CD8-positive, alpha-beta memory T cell (primary cell): ENCODE measurements around the gene GTF2F2. TPM values are rescaled to one million over a fixed set of nuclear protein-coding genes. Genes with fewer than 3 reads are reported as not detected.

Source experiments
- CTCF ChIA-PET: fragments of 350-600 bp; sonication (Branson Sonifier 250); formaldehyde crosslinking; loops from one replicate; lab custom pipeline; 2021; ENCODE audit warnings: antibody characterized with exemption; lab: Charles Lee
- POLR2A ChIA-PET: fragments of 350-600 bp; sonication (Branson Sonifier 250); formaldehyde crosslinking; loops from one replicate; lab custom pipeline; 2021; ENCODE audit warnings: antibody characterized with exemption; lab: Charles Lee
- DNase-seq, 5 donors: peaks; one replicate each; pipeline versions ENCODE4 v3.0.0 to v3.0.0-alpha.2; 2020 to 2022; ENCODE audit warnings: mixed read lengths in 1 of 5
- H3K27ac ChIP-seq: one replicate; pipeline ENCODE4 v1.7.0; 2013; ENCODE audit warnings: low read depth, mild to moderate bottlenecking, low read length, moderate library complexity
- H3K27me3 ChIP-seq: 2 replicates; pipeline ENCODE4 v1.7.0; 2013; ENCODE audit warnings: low read length, mild to moderate bottlenecking; ENCODE audit not compliant: insufficient read depth, poor library complexity, severe bottlenecking
- H3K36me3 ChIP-seq: 2 replicates; pipeline ENCODE4 v1.7.0; 2013; ENCODE audit warnings: mild to moderate bottlenecking, low read length, moderate library complexity; ENCODE audit not compliant: insufficient read depth
- H3K4me1 ChIP-seq: 2 replicates; pipeline ENCODE4 v1.7.0; 2013; ENCODE audit warnings: mild to moderate bottlenecking, low read length, moderate library complexity; ENCODE audit not compliant: insufficient read depth
- H3K4me3 ChIP-seq: 2 replicates; pipeline ENCODE4 v1.7.0; 2013; ENCODE audit warnings: mild to moderate bottlenecking, low read length
- H3K9me3 ChIP-seq: 2 replicates; pipeline ENCODE4 v1.7.0; 2013; ENCODE audit warnings: mild to moderate bottlenecking, low read length
- H3K27ac Mint-ChIP-seq, 8 donors: one replicate each; pipeline ENCODE4 v1.8.0; 2020 to 2021; ENCODE audit warnings: mixed read lengths in 8 of 8, mild to moderate bottlenecking in 6 of 8, inconsistent platforms in 3 of 8, moderate library complexity in 3 of 8
- H3K27me3 Mint-ChIP-seq, 2 donors: one replicate each; pipeline ENCODE4 v1.8.0; 2020 to 2021; ENCODE audit warnings: mixed read lengths in 2 of 2, mild to moderate bottlenecking in 1 of 2, moderate library complexity in 1 of 2
- H3K36me3 Mint-ChIP-seq, 3 donors: one replicate each; pipeline ENCODE4 v1.8.0; 2020 to 2021; ENCODE audit warnings: mixed read lengths in 3 of 3, inconsistent platforms in 1 of 3, mild to moderate bottlenecking in 1 of 3
- H3K4me1 Mint-ChIP-seq, 3 donors: one replicate each; pipeline ENCODE4 v1.8.0; 2020 to 2021; ENCODE audit warnings: mixed read lengths in 3 of 3, inconsistent platforms in 1 of 3, mild to moderate bottlenecking in 1 of 3
- H3K4me3 Mint-ChIP-seq, 7 donors: one replicate each; pipeline ENCODE4 v1.8.0; 2020 to 2021; ENCODE audit warnings: mixed read lengths in 7 of 7, mild to moderate bottlenecking in 6 of 7, moderate library complexity in 4 of 7, inconsistent platforms in 2 of 7
- H3K9me3 Mint-ChIP-seq, 5 donors: one replicate each; pipeline ENCODE4 v1.8.0; 2020 to 2022; ENCODE audit warnings: mixed read lengths in 5 of 5, mild to moderate bottlenecking in 3 of 5, moderate library complexity in 2 of 5, inconsistent platforms in 1 of 5
- polyA plus RNA-seq: library from polyadenylated mRNA; unstranded; fragments of 300-500 nt; fragmentation: Illumina TruSeq; gene quantifications from one replicate; pipeline ENCODE4 v1.2.3, GENCODE V29; 2021
- total RNA-seq, 2 experiments: library from RNA; stranded (reverse); gene quantifications; one replicate each; pipeline ENCODE4 v1.2.3, GENCODE V29; 2021

GTF2F2 gene
- total and polyA plus RNA-seq, 3 experiments from 2014 or later, result 10.4 to 29.3 (median 27.9) TPM

DNA sequence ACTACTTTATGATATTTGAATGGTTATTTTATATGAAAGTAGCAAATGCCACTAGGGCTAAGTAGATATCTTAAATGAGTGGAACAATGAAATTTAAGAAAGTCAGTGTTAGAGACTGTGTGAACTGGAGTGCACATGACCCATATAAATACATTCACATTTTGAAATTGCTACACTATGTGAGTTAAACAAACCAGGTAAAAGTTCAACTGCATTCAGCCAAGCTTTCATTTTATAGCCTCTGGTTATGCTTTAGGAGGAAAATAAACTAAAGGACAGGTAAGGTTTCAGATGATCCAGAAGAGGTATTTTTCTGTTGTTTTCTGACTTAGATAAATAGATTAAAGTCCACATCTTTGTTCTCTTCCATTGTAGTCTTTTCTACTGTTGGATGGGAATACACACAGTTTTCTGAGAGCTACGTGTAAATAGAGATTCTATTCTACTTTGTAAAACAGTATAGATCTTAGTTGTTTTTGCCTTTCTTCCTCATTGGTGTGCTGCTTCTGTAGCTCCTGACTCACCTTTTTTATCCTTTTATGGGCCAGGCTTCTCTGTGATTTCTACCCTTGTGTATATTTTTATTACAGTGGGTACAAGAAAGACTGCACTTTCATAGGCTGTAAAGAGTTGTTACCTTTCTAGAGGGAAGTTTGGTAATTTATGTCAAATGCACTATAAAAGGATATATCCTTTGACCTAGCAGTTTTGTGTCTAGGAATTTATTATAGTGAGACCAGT, 135.1 kb downstream of the GTF2F2 start:
- H3K36me3 ChIP-seq, result no peaks in the 10 kb centered on the region

DNA sequence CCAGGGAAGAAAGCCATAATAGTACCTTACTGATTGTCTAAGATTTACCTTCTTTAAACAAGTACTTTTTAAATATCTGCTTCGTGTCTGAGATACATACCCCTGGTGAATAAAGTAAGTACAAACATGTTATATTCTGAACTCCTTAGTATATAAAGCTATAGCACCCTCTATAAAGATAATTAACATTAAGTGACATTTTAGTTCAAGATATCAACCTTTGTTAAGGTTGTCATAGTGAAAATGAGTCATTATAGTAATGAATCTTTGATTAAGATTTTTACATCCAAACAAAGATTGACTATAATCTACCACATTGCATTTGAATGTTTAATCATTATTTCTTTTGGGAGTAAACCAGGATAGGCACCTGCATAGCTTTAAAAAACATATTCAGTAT, 135.9 kb downstream of the GTF2F2 start:
- Histone ChIP-seq H3K36me3 (no peaks in the 10 kb centered on the region), H3K4me3 (no peak overlapping the region), H3K4me1 (no peaks in the 10 kb centered on the region), H3K9me3 (no peaks in the 10 kb centered on the region), H3K27ac (no peak overlapping the region), H3K27me3 (no peaks in the 10 kb centered on the region)
- Mint-ChIP-seq H3K4me1 (peaks cover 4 to 19% (median 12%) of the 10 kb centered on the region in 3 donors), H3K27me3 (no peaks in the 10 kb centered on the region), H3K36me3 (peaks cover 4 to 32% (median 9%) of the 10 kb centered on the region in 3 donors), H3K27ac (no peak overlapping the region), H3K9me3 (no peaks in the 10 kb centered on the region), H3K4me3 (no peak overlapping the region)
- ChIA-PET CTCF (interaction anchor here (0.9 kb wide), 1 partner anchor 10 kb away, joined by 3 read pairs; no protein-coding TSS in a partner anchor), POLR2A (no interaction called here)
- no peak for DNase-seq

More for the DNA sequence above, 135.1 kb downstream of the GTF2F2 start:
- Mint-ChIP-seq H3K4me1 (peaks cover 4 to 19% (median 12%) of the 10 kb centered on the region in 3 donors), H3K9me3 (no peaks in the 10 kb centered on the region), H3K27me3 (no peaks in the 10 kb centered on the region), H3K36me3 (peaks cover 4 to 35% (median 9%) of the 10 kb centered on the region in 3 donors), H3K4me3 (no peak overlapping the region), H3K27ac (no peak overlapping the region)
- Histone ChIP-seq H3K4me1 (no peaks in the 10 kb centered on the region), H3K4me3 (no peak overlapping the region), H3K27me3 (no peaks in the 10 kb centered on the region), H3K9me3 (no peaks in the 10 kb centered on the region), H3K27ac (no peak overlapping the region)
- ChIA-PET POLR2A (no interaction called here), CTCF (no interaction called here)
- DNase-seq, result no peak

DNA sequence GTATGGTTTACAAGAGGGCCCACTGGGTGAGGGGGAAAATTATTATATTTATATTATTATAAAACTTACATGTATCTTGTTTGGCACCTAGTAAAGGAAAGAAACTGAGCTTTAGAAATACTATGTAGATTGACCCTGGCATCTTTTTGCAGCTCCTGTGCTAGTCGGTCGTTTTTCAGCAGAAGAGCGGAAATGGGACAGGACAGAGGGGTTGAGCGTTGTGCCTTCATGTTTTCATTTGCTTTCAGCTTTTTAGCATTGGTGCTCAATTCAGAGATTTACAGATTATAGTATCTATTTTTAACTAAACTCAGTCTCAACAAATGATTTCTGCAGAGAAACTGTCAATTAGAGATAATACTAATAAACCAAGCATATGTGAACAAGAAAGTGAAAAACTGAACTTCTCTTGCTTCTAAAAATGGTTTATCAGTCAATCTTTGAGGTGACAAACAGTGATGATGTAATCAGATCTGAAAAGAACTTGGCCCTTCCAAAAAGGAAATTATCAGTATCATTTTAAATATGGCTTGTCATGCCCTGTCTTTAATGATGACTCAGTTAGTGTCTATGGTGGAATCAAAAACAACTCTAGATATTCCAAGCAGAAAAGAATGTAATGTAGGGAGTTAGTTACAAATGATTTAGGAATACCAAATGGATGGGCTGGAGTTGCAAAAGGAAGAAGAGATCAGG, 137.5 kb downstream of the GTF2F2 start:
- no peaks in the 10 kb centered on the region for H3K9me3 Mint-ChIP-seq
- H3K4me3 ChIP-seq, result no peak overlapping the region
- ChIA-PET POLR2A (no interaction called here), CTCF (no interaction called here)
- H3K36me3 Mint-ChIP-seq, result peaks cover 4 to 29% (median 9%) of the 10 kb centered on the region in 3 donors
- DNase-seq, result no peak
- H3K4me1 Mint-ChIP-seq, result peaks cover 4 to 19% (median 12%) of the 10 kb centered on the region in 3 donors
- H3K27me3 ChIP-seq, result no peaks in the 10 kb centered on the region
- no peaks in the 10 kb centered on the region for H3K4me1 ChIP-seq
- H3K27me3 Mint-ChIP-seq, result no peaks in the 10 kb centered on the region
- H3K27ac Mint-ChIP-seq, result peak overlapping the region in 3 of 8 donors; percentile 4 to 57 (median 48)
- no peaks in the 10 kb centered on the region for H3K9me3 ChIP-seq
- no peaks in the 10 kb centered on the region for H3K36me3 ChIP-seq
- H3K4me3 Mint-ChIP-seq, result peak overlapping the region in 1 of 7 donors; percentile 13
- H3K27ac ChIP-seq, result no peak overlapping the region

DNA sequence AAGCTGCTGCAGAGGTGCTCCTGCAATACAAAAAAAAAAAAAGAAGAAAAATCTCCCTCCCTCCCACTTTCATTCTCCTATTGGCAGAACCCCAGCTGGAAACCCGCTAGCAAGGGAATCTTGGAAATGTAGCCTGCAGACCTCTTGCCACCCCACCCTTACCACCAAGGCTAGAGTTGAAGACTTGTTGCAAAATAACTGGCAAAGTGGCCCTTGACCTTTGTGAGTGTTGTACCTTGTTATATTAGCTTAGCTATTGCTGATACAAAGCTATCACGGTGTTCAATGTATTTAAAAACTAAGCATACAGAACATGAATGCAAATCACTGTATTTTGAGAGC, 138.0 kb downstream of the GTF2F2 start:
- Mint-ChIP-seq H3K27me3 (no peaks in the 10 kb centered on the region), H3K4me1 (peaks cover 4 to 19% (median 12%) of the 10 kb centered on the region in 3 donors), H3K9me3 (no peaks in the 10 kb centered on the region), H3K36me3 (peaks cover 4 to 25% (median 9%) of the 10 kb centered on the region in 3 donors), H3K27ac (peak overlapping the region in 1 of 8 donors; percentile 4), H3K4me3 (no peak overlapping the region)
- Histone ChIP-seq H3K9me3 (no peaks in the 10 kb centered on the region), H3K27me3 (no peaks in the 10 kb centered on the region), H3K27ac (no peak overlapping the region), H3K4me3 (no peak overlapping the region), H3K4me1 (no peaks in the 10 kb centered on the region), H3K36me3 (no peaks in the 10 kb centered on the region)
- POLR2A ChIA-PET, result no interaction called here
- CTCF ChIA-PET, result no interaction called here
- no peak for DNase-seq

DNA sequence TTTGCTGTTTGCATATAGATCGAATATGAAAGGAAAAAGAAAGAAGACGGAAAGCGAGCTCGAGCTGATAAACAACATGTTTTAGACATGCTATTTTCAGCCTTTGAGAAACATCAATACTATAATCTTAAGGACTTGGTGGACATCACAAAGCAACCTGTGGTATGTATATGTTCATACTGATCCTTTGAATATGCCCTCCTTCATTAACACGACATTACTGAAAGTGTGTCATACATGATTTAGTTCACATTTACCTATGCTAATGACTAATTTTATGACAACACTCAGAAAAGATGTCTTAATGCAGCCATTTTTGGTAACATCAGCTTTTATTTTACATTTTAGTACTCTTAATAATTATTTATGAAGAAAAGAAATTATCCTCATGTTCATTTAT, 146.9 kb downstream of the GTF2F2 start:
- H3K4me3 ChIP-seq, result no peak overlapping the region
- POLR2A ChIA-PET, result no interaction called here
- H3K9me3 ChIP-seq, result no peaks in the 10 kb centered on the region
- H3K36me3 Mint-ChIP-seq, result peaks cover 0 to 30% (median 15%) of the 10 kb centered on the region in 3 donors
- peaks cover 3% of the 10 kb centered on the region for H3K36me3 ChIP-seq
- H3K27me3 Mint-ChIP-seq, result no peaks in the 10 kb centered on the region
- peaks cover 0 to 5% (median 0%) of the 10 kb centered on the region in 3 donors for H3K4me1 Mint-ChIP-seq
- CTCF ChIA-PET, result no interaction called here
- no peak overlapping the region for H3K27ac Mint-ChIP-seq
- H3K27ac ChIP-seq, result no peak overlapping the region
- no peaks in the 10 kb centered on the region for H3K4me1 ChIP-seq
- no peak for DNase-seq
- H3K9me3 Mint-ChIP-seq, result no peaks in the 10 kb centered on the region
- no peaks in the 10 kb centered on the region for H3K27me3 ChIP-seq
- no peak overlapping the region for H3K4me3 Mint-ChIP-seq

DNA sequence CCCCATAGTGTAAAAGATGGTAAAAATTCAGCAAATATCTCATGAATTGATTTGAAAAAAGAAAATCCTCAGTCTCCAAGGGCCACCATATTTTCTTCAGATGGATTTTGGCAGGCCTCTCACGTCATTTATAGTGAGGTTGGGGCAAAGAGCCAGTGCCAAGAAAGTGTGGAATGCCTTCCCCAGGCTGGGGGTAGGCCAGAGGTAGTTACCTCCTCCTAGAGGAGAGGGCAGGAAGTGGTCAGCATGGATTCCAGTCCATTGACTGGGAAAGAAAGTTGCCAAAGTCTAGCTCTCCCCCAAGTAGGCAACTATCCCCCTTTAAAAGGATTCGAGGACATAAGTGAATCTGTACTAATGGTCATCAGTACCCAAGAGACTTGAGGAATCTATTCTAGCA, 148.9 kb downstream of the GTF2F2 start:
- no peak overlapping the region for H3K27ac Mint-ChIP-seq
- no peak overlapping the region for H3K27ac ChIP-seq
- no peaks in the 10 kb centered on the region for H3K4me1 Mint-ChIP-seq
- H3K36me3 ChIP-seq, result peaks cover 3% of the 10 kb centered on the region
- ChIA-PET POLR2A (no interaction called here), CTCF (no interaction called here)
- no peaks in the 10 kb centered on the region for H3K9me3 ChIP-seq
- H3K4me1 ChIP-seq, result no peaks in the 10 kb centered on the region
- H3K9me3 Mint-ChIP-seq, result no peaks in the 10 kb centered on the region
- H3K36me3 Mint-ChIP-seq, result peaks cover 4 to 32% (median 14%) of the 10 kb centered on the region in 3 donors
- H3K27me3 Mint-ChIP-seq, result no peaks in the 10 kb centered on the region
- H3K4me3 ChIP-seq, result no peak overlapping the region
- no peak for DNase-seq
- no peaks in the 10 kb centered on the region for H3K27me3 ChIP-seq
- no peak overlapping the region for H3K4me3 Mint-ChIP-seq

DNA sequence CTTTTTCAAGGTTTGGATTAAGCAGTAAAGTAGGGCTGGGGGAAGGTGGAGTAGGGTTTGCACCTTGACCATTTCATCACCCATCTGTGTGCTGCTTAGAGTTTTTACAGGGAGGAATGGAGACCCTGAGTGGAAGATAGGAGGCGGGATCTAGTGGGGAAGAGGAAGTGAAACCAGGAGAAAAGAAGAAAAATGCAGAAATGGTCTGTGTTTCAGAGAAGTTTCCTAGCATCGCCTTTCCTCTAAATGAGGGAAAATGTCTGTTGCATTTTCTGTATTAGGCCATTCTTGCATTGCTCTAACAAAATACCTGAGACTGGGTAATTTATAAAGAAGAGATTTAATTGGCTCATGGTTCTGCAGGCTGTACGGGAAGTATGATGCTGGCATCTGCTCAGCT, 156.6 kb downstream of the GTF2F2 start:
- CTCF ChIA-PET, result interaction anchor here (0.7 kb wide), 1 partner anchor 32 kb away, joined by 3 read pairs; no protein-coding TSS in a partner anchor

DNA sequence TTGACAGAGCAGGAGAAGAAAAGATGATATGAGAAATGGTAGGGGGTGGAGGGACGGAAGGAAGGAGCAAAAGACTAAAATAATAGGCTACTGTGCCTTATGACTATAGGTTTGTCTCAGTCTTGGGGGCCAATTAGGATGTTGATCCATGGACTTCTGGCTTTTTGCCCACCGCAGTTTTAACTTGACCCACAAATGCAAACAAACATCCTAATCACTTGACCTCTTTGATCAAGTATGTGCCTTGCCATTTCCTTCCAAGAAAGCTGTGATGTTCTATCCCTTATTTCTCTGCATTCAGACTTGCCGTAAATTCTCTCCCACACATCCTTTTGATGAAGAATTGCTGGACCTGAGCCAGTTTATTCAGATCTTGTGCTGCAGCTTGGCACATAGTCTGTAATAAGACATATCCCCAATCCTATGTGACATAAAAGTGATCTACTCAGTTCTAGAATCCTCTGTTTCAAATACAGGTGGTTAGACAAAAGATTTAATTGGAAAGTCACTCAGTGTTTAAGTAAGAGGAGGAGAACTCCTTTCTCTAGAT, 157.9 kb downstream of the GTF2F2 start:
- H3K9me3 ChIP-seq, result no peaks in the 10 kb centered on the region
- H3K4me3 ChIP-seq, result no peak overlapping the region
- H3K27me3 Mint-ChIP-seq, result no peaks in the 10 kb centered on the region
- no peaks in the 10 kb centered on the region for H3K36me3 ChIP-seq
- H3K27ac Mint-ChIP-seq, result peak overlapping the region in 1 of 8 donors; percentile 54
- no peaks in the 10 kb centered on the region for H3K4me1 Mint-ChIP-seq
- H3K9me3 Mint-ChIP-seq, result no peaks in the 10 kb centered on the region
- H3K4me3 Mint-ChIP-seq, result no peak overlapping the region
- DNase-seq, result no peak
- peaks cover 13 to 37% (median 24%) of the 10 kb centered on the region in 3 donors for H3K36me3 Mint-ChIP-seq
- no peaks in the 10 kb centered on the region for H3K27me3 ChIP-seq
- ChIA-PET POLR2A (no interaction called here), CTCF (no interaction called here)
- no peak overlapping the region for H3K27ac ChIP-seq
- no peaks in the 10 kb centered on the region for H3K4me1 ChIP-seq

More for the DNA sequence above, 156.6 kb downstream of the GTF2F2 start:
- no peak overlapping the region for H3K27ac ChIP-seq
- H3K27me3 ChIP-seq, result no peaks in the 10 kb centered on the region
- H3K27me3 Mint-ChIP-seq, result no peaks in the 10 kb centered on the region
- H3K36me3 ChIP-seq, result no peaks in the 10 kb centered on the region
- H3K9me3 Mint-ChIP-seq, result no peaks in the 10 kb centered on the region
- H3K27ac Mint-ChIP-seq, result peak overlapping the region in 2 of 8 donors; percentile 13 to 70
- no peaks in the 10 kb centered on the region for H3K4me1 Mint-ChIP-seq
- H3K36me3 Mint-ChIP-seq, result peaks cover 13 to 33% (median 18%) of the 10 kb centered on the region in 3 donors
- H3K4me1 ChIP-seq, result no peaks in the 10 kb centered on the region
- no peak for DNase-seq
- POLR2A ChIA-PET, result no interaction called here
- no peaks in the 10 kb centered on the region for H3K9me3 ChIP-seq
- H3K4me3 ChIP-seq, result no peak overlapping the region
- no peak overlapping the region for H3K4me3 Mint-ChIP-seq
